ENCODE results near the gene MEGF6. TPM values are rescaled to one million over a fixed set of nuclear protein-coding genes. Genes with fewer than 3 reads are reported as not detected.

The MEGF6 gene
- total RNA-seq, 1 donor from 2014 or later, result 64.7 TPM

DNA sequence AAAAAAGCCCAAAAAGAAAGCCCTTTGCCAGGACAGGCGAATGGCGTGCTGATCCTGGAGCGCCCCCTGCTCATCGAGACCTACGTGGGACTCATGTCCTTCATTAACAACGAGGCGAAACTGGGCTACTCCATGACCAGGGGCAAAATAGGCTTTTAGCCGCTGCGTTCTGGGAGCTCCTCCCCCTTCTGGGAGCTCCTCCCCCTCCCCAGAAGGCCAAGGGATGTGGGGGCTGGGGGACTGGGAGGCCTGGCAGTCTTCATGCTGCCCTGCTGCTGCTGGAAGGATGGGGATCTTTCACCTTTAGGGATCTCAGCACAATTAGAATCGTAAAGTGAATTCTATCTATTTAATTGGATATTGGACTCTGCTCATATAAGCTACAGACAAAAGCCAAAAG is 17.1 kb upstream of the MEGF6 start:
- H3K4me3 Mint-ChIP-seq (ENCODE audit: unreplicated experiment), result no peak overlapping the region
- no peak for TF ChIP-seq CTCF (IDR thresholded peaks at IDR 0.05; ENCODE audit: partially characterized antibody, unreplicated experiment)
- peak; percentile 2 for DNase-seq
- peaks cover 2% of the 10 kb centered on the region for H3K9me3 Mint-ChIP-seq (ENCODE audit: unreplicated experiment)
- H3K27ac Mint-ChIP-seq (ENCODE audit: unreplicated experiment), result no peak overlapping the region
- peaks cover 7% of the 10 kb centered on the region for H3K27me3 Mint-ChIP-seq (ENCODE audit: unreplicated experiment)
- peaks cover 9% of the 10 kb centered on the region for H3K4me1 Mint-ChIP-seq (ENCODE audit: low read depth, unreplicated experiment)
- no peaks in the 10 kb centered on the region for H3K36me3 Mint-ChIP-seq (ENCODE audit: unreplicated experiment)

DNA sequence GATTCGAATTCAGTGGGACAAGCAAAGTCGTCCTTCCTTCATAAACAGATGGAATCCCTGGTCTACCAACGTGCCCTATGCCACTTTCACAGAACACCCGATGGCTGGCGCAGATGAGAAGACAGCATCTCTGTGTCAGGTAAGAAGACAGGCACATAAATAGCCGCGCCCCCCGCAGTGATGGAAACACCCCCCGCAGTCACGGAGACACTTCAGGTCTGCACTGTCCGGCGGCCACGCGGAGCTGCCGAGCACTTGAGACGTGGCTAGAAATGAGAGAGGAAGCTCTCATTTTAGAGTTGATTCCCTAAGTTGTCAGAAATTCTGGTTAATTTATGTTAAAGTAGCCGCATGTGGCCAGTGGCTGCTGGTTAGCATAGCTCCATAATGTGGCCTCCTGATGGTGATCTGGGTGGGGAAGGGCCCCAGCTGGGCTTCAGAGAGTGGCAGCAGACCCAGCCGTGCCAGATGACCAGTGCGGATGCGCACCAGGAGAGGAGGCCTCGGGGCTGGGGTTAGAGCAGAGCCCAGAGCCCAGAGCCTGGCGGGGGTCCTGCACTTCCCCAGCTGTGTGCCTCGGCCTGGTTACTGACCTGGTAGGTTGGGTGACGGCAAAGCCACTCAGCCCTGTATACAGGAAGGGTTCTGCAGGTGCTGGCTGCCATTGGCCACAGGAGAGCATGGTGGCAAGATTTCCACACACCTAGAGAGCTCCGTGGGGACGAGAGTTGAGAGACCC is 16.4 kb upstream of the MEGF6 start:
- no peak overlapping the region for H3K27ac Mint-ChIP-seq (ENCODE audit: unreplicated experiment)
- H3K9me3 Mint-ChIP-seq (ENCODE audit: unreplicated experiment), result peaks cover 3% of the 10 kb centered on the region
- no peak for TF ChIP-seq CTCF (IDR thresholded peaks at IDR 0.05; ENCODE audit: partially characterized antibody, unreplicated experiment)
- H3K4me3 Mint-ChIP-seq (ENCODE audit: unreplicated experiment), result no peak overlapping the region
- no peaks in the 10 kb centered on the region for H3K36me3 Mint-ChIP-seq (ENCODE audit: unreplicated experiment)
- DNase-seq, result peak; percentile 10
- H3K27me3 Mint-ChIP-seq (ENCODE audit: unreplicated experiment), result peaks cover 7% of the 10 kb centered on the region
- H3K4me1 Mint-ChIP-seq (ENCODE audit: low read depth, unreplicated experiment), result peaks cover 9% of the 10 kb centered on the region

- no peak for DNase-seq
- H3K27ac Mint-ChIP-seq (ENCODE audit: unreplicated experiment), result peak overlapping the region; percentile 86
- TF ChIP-seq CTCF (IDR thresholded peaks at IDR 0.05; ENCODE audit: partially characterized antibody, unreplicated experiment), result no peak
- H3K27me3 Mint-ChIP-seq (ENCODE audit: unreplicated experiment), result peaks cover 9% of the 10 kb centered on the region
- peaks cover 9% of the 10 kb centered on the region for H3K4me1 Mint-ChIP-seq (ENCODE audit: low read depth, unreplicated experiment)
- peaks cover 8% of the 10 kb centered on the region for H3K9me3 Mint-ChIP-seq (ENCODE audit: unreplicated experiment)
- H3K36me3 Mint-ChIP-seq (ENCODE audit: unreplicated experiment), result no peaks in the 10 kb centered on the region
- H3K4me3 Mint-ChIP-seq (ENCODE audit: unreplicated experiment), result peak overlapping the region; percentile 90
Observed at GRCh38 chr1:3626025-3626424, 14.7 kb upstream of the MEGF6 start.

GRCh38 chr1:3625151-3625907 is 14.0 kb upstream of the MEGF6 start:
- H3K36me3 Mint-ChIP-seq (ENCODE audit: unreplicated experiment), result no peaks in the 10 kb centered on the region
- H3K27me3 Mint-ChIP-seq (ENCODE audit: unreplicated experiment), result peaks cover 9% of the 10 kb centered on the region
- DNase-seq, result peak; percentile 60
- no peak for TF ChIP-seq CTCF (IDR thresholded peaks at IDR 0.05; ENCODE audit: partially characterized antibody, unreplicated experiment)
- H3K9me3 Mint-ChIP-seq (ENCODE audit: unreplicated experiment), result peaks cover 8% of the 10 kb centered on the region
- H3K4me3 Mint-ChIP-seq (ENCODE audit: unreplicated experiment), result peak overlapping the region; percentile 90
- H3K27ac Mint-ChIP-seq (ENCODE audit: unreplicated experiment), result peak overlapping the region; percentile 86
- H3K4me1 Mint-ChIP-seq (ENCODE audit: low read depth, unreplicated experiment), result peaks cover 7% of the 10 kb centered on the region
